ENCODE data around the gene SERHL2.
"Not testable (repeated sequence)": the region's sequence is repeated elsewhere in the genome, so short reads cannot be mapped to it uniquely, and the experiment has no call there.

The SERHL2 gene

DNA sequence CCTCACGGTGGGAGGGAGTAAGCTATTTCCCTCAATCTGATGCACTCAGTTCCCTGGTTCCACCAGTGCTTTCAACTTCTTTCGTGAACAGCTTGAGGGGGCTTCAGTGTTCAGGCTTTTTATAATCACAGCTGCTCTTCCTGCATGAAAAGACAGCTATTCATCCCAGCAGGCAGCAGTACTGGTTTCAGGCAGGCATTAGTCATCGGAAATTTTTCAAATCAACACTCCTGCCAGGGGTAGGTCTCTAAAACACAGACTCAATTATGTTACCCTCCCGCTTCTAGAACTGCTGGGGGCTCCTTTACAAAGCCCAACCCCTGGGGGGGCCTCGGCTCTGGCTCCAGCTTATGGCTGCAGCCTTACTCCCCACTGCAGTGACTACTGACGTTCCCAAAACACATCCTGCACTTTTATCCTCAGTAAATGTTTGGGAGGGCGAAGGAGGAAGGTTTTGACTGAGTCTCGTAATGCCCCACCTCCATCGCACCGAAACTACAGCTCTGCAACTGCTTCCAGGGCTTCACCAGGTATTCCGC, 55.1 kb downstream of the SERHL2 start:
- DNase-seq: no peak

DNA sequence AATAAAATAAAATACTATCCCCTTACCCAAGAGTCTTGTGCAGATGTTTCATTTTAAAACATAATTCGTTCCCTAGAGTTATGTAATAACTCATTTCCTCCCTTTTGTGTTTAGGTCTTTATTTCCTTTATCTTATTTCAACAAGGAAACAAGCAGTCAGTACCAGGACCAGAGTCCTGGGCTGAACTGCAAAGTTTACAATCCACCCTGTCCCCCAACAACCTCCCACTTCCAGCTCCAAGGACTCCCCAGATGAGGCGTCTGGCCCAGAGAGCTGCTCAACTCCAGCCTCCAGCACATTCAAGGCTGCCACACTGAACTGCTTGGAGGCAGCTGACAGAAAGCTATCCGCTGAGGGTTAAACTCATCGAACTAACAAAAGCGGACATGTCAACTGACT, 56.4 kb downstream of the SERHL2 start:
- no peak for DNase-seq

DNA sequence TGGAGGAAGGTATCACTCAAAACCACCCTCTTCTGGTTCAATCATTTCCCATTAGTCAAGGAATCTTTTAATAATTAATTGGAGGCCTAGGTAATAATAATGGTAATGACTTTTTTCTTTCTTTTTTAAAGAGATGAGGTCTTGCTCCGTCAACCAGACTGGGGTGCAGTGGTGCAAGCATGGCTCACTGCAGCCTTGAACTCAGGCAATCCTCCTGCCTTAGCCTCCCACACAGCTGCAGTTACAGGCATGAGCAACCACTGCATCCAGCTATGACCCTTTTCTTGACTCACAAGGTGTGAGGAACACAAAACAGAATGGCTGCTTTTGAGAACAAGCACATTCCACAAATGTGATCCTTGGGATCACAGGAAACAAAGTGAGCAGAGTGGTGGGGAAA, 57.3 kb downstream of the SERHL2 start:
- no peak for DNase-seq

DNA sequence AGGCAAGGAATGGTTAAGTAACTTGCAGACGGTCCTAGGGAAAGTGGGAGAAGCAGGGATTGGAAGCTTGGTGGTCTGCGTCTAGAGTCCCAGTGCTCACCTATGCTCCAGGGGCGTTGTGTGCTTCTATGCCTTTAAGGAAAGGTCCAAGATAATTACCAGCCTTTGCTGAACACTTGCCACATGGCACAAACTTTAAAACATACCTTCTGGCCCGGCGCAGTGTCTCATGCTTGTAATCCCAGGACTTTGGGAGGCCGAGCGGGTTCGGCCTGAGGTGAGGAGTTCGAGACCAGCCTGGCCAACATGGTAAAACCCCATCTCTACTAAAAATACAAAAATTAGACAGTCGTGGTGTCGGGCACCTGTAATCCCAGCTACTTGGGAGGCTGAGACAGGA, 58.6 kb downstream of the SERHL2 start:
- no peak for DNase-seq

DNA sequence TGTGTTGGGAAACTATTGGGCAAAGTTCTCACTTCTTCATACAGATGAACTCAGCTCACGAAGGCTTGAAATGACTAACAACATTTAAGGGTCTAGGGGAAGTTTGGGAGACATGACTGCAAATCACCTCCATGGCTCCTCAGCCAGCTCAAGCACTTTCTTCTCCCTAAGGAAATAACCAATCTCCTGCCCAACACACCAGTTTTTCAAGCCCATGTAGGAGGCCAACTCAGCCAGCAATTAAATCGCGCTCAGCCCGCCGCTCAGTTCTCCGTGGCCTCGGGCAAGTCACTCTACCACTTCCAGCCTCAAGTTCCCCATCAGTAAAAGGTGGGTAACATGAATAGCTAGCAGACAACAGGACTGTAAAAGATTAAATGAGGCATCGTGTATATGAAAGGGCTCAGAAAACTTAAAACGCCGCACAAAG, 60.1 kb downstream of the SERHL2 start:
- DNase-seq: no peak

DNA sequence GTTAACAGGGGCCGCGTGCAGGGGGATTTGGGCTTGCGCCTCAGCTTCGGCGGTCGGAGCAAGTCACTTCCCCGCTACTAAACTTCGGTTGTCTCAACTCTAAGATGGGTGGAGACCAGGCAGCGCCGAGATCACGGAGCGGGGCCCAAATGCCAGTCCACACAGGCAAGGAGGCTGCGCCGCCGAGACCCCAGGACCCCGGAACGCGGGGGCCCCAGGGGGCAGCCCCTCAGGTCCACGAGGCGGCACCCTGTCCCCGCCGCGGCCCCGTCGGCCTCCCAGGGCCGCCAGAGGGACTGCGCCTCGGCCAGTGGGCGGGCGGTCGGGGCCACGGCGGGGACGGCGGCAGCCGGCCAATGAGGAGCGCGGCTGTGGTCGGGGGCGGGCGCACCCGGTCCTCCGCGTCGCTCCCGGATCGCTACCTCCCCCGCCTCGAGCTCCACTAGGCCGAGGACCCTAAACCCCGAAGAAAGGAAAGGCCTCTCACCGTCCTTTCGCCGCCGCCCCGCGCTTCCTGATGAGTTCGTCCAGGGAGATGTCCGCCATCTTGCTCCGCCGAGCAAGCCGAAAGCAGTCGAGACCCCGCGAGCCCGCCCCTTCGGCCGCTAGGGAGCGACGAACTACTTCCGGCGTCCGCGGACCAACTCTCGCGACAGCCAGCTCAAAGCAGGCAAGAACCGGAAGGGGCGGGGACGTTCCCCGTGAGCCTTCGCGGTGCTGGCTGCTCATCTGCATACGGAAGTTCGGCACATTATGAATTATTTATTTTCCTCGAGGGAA, 60.7 kb downstream of the SERHL2 start, which contains the start of gene POLDIP3:
Gene POLDIP3, minus strand, starts transcription at position 572 of the 780 bp plus-strand sequence. Its CDS starts 26 bp downstream, at position 546.
- DNase-seq: peak; percentile 99

DNA sequence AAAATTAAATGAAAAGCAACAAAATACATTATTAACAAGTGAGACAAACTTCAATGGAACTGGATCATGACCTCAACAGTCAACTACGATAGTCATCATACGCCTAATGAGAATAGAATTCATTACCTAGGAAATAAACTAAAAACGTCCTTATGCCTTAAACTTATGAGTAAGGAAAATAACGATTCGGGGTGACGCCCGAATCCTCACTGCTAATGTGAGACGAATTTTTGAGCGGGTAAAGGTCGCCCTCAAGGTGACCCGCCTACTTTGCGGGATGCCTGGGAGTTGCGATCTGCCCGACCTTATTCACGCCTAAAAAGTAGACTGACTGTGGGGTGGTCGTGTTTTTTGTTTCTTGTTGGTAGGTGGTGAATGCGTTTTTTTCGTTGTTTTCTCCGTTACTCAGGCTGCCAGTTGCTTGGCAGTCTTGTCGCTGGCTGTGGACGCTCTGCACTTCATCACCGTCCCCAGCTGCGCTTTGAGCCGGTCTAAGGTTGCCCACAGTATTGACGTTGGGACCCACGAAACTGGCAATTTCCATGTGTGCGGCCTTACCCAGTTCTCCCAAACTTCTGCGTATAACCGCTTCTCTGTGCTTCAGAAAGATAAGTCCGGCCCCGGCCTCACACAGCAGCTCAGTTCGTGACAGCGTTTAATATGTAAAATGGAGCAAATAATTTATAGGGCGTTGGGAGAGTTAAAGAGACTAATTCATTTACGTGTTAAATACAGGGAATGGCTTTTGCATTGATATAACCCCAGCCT, 61.5 kb downstream of the SERHL2 start:
- DNase-seq: peak; percentile 91

DNA sequence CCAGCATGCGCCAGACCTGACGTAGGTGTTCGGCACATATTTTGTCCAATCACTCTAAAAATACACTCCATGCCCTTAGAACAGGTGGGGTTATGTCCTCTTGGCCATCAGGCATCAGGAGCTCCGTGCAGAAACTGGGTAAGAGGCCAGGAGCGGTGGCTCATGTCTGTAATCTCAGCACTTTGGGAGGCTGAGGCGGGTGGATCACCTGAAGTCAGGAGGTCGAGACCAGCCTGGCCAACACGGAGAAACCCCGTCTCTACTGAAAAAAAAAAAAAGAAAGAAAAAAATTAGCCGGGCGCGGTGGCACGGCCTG, 62.1 kb downstream of the SERHL2 start:
- not testable (repeated sequence) for DNase-seq

DNA sequence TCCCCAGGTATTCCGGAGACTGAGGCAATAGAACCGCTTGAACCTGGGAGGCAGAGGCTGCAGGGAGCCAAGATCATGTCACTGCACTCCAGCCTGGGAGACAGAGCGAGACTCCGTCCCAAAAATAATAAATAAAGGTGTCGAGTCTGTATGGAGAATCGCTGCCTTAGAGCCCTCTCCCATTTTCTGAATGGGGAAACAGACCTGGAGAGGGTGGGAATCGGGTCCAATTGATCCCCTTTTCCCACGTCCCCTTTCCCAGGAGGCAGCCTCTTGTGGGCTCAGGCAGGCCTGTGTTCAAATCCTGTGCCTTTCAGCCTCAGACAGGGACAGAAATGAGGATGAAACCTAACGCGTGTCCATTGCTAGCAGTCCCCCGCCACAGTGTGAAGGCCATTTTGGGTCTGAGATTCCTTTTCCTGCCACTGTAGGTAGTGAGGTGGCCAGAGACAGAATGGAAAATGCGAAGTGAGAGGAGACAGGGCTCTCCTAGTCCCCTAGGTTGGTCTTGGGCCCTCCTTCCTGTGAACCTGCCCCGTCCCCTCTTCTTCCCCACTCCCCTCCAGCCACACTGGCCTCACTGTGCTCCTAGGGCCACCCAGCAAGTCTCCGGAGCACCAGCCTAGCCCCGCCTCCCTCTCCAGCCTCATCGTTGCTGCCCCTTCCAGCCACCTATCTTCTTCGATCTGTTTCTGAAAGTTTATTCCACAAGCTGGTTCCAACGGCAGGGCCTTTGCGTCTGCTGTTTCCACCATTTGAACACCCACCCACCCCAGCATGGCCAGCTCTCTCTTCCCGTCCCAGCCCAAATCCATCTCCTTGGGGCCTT, 63.6 kb downstream of the SERHL2 start:
- no peak for DNase-seq

DNA sequence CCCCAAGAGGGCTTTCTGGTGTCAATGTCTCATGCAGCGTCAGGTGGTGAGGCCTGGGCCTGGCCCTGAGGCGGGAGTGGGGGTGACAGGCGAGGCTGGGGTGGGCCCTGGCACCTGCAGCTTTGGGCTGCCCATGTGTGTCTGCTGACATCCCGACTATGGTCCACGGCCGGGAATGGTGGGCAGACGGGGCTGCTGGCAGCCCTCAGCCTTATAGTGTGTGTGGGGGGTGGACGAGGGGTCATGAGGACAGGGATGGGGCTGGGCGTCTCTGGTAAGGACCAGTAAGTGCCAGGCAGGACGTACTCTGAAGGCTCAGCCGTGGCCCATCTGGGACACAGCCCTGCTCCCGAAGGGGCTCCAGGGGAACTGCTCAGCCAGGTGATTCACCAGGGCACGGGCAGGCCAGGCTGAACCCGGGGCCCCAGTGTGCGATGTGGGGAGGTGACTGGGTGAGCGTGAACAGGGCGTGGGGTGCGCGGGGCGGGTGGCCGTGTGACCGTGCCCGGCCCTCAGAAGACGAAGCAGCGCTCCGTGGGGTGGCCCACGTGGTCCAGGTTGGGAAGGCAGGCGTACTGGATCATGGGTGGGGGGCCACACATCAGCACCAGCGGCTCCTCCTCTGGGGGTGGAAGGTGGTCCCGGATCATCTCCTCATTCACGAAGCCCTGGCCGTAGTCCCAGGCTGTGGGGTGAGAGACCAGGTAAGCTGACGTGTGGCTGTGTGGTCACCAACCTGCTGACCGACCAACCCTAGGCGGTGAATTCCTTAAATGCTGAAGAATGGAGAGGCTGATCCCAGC, 65.7 kb downstream of the SERHL2 start:
- DNase-seq: no peak

DNA sequence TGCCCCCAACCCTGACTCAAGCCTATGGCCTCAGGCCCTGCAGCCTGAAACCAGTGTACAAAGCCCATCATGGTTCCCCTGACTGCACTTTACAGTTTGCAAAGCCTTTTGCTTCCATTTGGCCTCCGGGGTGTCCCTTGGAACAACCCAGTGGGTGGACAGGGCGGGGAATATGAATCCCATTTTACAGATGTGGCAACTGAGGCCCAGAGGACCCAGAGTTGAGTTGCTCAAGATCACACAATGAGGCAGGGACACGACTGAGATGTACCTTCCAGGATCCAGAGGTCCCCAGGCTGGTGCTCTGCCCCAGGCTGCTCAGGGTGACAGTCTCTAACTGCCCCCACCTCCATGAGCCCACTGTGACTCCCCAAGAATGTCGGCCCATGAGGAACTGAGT, 66.3 kb downstream of the SERHL2 start:
- no peak for DNase-seq

DNA sequence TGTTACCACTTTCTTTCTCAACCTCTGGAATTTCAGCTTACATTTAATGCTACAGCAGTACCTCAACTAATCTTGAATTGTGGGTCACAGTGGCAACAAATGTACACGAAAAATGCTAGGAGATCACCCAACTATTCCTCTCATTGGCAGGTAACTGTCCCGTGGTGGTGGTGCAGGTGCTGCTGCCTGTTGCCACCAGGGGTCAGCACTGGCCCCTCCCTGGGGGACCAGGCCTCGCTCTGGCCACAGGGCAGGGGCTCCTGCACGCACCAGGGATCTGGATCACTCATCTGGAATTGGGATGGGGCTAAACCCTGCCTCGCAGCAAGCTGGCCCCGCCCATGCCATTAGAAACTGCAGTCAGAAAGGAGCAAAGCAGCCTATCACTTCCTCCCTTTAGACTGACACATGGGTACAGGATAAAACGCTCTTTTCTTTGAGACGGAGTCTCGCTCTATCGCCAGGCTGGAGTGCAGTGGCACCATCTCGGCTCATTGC, 67.8 kb downstream of the SERHL2 start:
- DNase-seq: peak; percentile 60

DNA sequence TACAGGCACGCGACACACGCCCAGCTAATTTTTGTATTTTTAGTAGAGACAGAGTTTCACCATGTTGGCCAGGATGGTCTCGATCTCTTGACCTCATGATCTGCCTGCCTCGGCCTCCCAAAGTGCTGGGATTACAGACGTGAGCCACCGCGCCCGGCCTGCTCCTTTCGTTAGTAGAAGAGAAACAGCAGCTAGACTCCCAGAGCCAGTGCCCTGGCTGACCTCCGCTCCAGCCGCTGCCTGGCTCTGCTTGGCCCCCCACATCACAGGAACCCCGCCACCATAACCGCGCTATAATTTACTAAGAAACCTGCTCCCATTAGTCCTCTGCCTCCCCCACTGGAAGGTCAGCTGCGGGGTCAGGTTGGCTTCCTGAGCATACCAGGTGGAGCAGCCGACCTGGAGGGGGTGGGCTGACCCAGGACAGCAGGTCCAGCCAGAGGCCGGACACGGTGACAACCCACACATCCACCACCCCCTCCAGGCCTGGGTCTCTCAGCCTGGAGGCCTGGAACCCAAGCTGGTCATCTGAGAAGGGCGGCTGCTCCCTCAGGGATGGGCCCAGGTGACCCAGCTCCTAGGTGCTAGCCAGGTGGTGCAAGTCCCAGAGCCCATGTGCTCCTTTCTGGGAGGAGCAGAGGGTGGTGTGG, 68.4 kb downstream of the SERHL2 start:
- no peak for DNase-seq

DNA sequence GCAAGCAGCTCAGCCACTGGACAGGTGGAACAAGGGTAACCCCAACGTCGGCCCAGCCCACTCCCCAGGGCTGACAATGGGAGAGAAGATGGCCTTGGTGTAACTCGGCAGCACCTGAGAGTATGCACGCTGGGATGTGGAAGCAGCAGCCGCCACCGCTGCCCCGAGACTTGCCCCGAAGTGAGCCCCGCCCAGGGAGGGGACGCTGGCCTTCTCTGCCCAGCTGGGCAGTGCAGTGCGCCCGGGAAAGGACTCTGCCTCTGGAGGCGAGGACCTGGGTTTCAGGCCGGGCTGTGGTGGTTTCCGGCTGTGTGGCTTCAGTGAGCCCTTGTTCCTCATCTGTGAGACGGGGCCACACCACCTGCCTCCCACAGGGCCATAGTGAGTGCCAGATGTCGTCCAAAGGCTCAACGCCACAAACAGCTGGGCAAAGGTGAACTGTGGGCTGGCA, 69.6 kb downstream of the SERHL2 start:
- DNase-seq: no peak

Measured in CD4-positive, alpha-beta T cell treated with Interleukin-12 subunit alpha and Interleukin-12 subunit beta, for 1 hour (primary cell).